Ishikawa (cell line): Measurements from ENCODE around the gene GALT.
A peak's percentile ranks its signal among the peaks of the same experiment; 100 is the strongest.

ENCODE experiments used
- CREB1 ChIP-seq: IDR thresholded peaks from 2 replicates; pipeline ENCODE4 v1.6.1; 2012; ENCODE audit warnings: low read depth
- EGR1 ChIP-seq: IDR thresholded peaks from 2 replicates; pipeline ENCODE4 v1.6.1; 2012
- EP300 ChIP-seq: IDR thresholded peaks from 2 replicates; pipeline ENCODE4 v1.6.1; 2012; ENCODE audit warnings: borderline replicate concordance
- MAX ChIP-seq: IDR thresholded peaks from 2 replicates; pipeline ENCODE4 v1.6.1; 2012
- NFIC ChIP-seq: IDR thresholded peaks from 2 replicates; pipeline ENCODE4 v1.6.1; 2012
- RAD21 ChIP-seq: IDR thresholded peaks from 2 replicates; pipeline ENCODE4 v1.6.1; 2012; ENCODE audit warnings: low read depth
- REST ChIP-seq: IDR thresholded peaks from 2 replicates; pipeline ENCODE4 v1.6.1; 2012; ENCODE audit warnings: low read depth, mild to moderate bottlenecking
- TAF1 ChIP-seq: IDR thresholded peaks from 2 replicates; pipeline ENCODE4 v1.6.1; 2012; ENCODE audit warnings: low read depth, mild to moderate bottlenecking
- TEAD4 ChIP-seq: IDR thresholded peaks from 2 replicates; pipeline ENCODE4 v1.6.1; 2012
- USF1 ChIP-seq: IDR thresholded peaks from 2 replicates; pipeline ENCODE4 v1.6.1; 2012
- YY1 ChIP-seq: IDR thresholded peaks from 2 replicates; pipeline ENCODE4 v1.6.1; 2012; ENCODE audit warnings: low read depth
- ZBTB7A ChIP-seq: IDR thresholded peaks from 2 replicates; pipeline ENCODE4 v1.6.1; 2012; ENCODE audit warnings: low read depth

GRCh38 chr9:34646211-34647083 is at the start of gene GALT:
- TF ChIP-seq USF1, result peak; percentile 99
- no peak for TF ChIP-seq RAD21
- 0 out of 2 replicates have a peak, but pooled peaks have one; percentile 19 for TF ChIP-seq YY1
- TF ChIP-seq NFIC, result peak; percentile 54
- no peak for TF ChIP-seq EGR1
- peak; percentile 69 for TF ChIP-seq TAF1
- TF ChIP-seq EP300, result no peak
- no peak for TF ChIP-seq REST
- TF ChIP-seq MAX, result peak; percentile 78
- no peak for TF ChIP-seq CREB1
- TF ChIP-seq ZBTB7A, result peak; percentile 72; the same call in 1 of the 2 replicates
- peak; percentile 35; the same call in 1 of the 2 replicates for TF ChIP-seq TEAD4
